ENCODE results near the gene RAD51AP2. TPM values are rescaled to one million over a fixed set of nuclear protein-coding genes. Genes with fewer than 3 reads are reported as not detected.
A peak's percentile ranks its signal among the peaks of the same experiment; 100 is the strongest.

RAD51AP2 gene
- total and polyA plus RNA-seq, 10 donors = not detected

GRCh38 chr2:17543131-17543660 lies 25.0 kb upstream of the RAD51AP2 start:
- H3K4me1 ChIP-seq = peaks cover 5 to 32% (median 27%) of the 10 kb centered on the region in 6 donors
- TF ChIP-seq POLR2AphosphoS5 (IDR thresholded peaks at IDR 0.05) = no peak
- TF ChIP-seq CTCF (IDR thresholded peaks at IDR 0.05 in 8 of 11, conservative IDR thresholded peaks at IDR 0.05 in 3 of 11) = no peak
- TF ChIP-seq POLR2A (IDR thresholded peaks at IDR 0.05) = no peak
- intact Hi-C loops (cut with DNase I; ENCODE audit: low total_unique reads) = no loop called here
- H3K4me3 ChIP-seq = no peak overlapping the region
- 39 to 55% (median 45%) methylated on average over 6 of the region's 6 CpGs for WGBS, 5 donors
- no peak overlapping the region for H3K27ac ChIP-seq
- peaks cover 0 to 90% (median 46%) of the 10 kb centered on the region in 7 donors for H3K27me3 ChIP-seq (replicated peaks in 1 of 7)
- no peak for DNase-seq
- H3K9me3 ChIP-seq = no peaks in the 10 kb centered on the region
- no peaks in the 10 kb centered on the region for H3K36me3 ChIP-seq

- Histone ChIP-seq H3K27ac (no peak overlapping the region), H3K4me1 (peaks cover 5 to 32% (median 29%) of the 10 kb centered on the region in 6 donors), H3K4me3 (no peak overlapping the region), H3K9me3 (no peaks in the 10 kb centered on the region), H3K27me3 (replicated peaks in 1 of 7) (peaks cover 0 to 94% (median 53%) of the 10 kb centered on the region in 7 donors), H3K36me3 (no peaks in the 10 kb centered on the region)
- intact Hi-C loops (cut with DNase I; ENCODE audit: low total_unique reads) = no loop called here
- DNase-seq = no peak
- TF ChIP-seq POLR2AphosphoS5 (IDR thresholded peaks at IDR 0.05) = no peak
- no peak for TF ChIP-seq CTCF (IDR thresholded peaks at IDR 0.05 in 8 of 11, conservative IDR thresholded peaks at IDR 0.05 in 3 of 11)
- no peak for TF ChIP-seq POLR2A (IDR thresholded peaks at IDR 0.05)
- 70 to 90% (median 83%) methylated on average over 2 of the region's 2 CpGs for WGBS, 5 donors
These were observed 24.2 kb upstream of the RAD51AP2 start for GRCh38 chr2:17542471-17542870.

- intact Hi-C loops (cut with DNase I; ENCODE audit: low total_unique reads) = no loop called here
- Histone ChIP-seq H3K27me3 (replicated peaks in 1 of 7) (peaks cover 0 to 94% (median 60%) of the 10 kb centered on the region in 7 donors), H3K27ac (no peak overlapping the region), H3K36me3 (no peaks in the 10 kb centered on the region), H3K9me3 (no peaks in the 10 kb centered on the region), H3K4me1 (peaks cover 5 to 32% (median 29%) of the 10 kb centered on the region in 6 donors), H3K4me3 (no peak overlapping the region)
- no peak for DNase-seq
- TF ChIP-seq POLR2AphosphoS5 (IDR thresholded peaks at IDR 0.05) (no peak), POLR2A (IDR thresholded peaks at IDR 0.05) (no peak), CTCF (IDR thresholded peaks at IDR 0.05 in 8 of 11, conservative IDR thresholded peaks at IDR 0.05 in 3 of 11) (no peak)
- WGBS, 5 donors = 8 to 13% (median 10%) methylated on average over 12 of the region's 12 CpGs
These were observed 23.3 kb upstream of the RAD51AP2 start for GRCh38 chr2:17541531-17541950.

- Histone ChIP-seq H3K4me1 (peaks cover 5 to 32% (median 29%) of the 10 kb centered on the region in 6 donors), H3K9me3 (no peaks in the 10 kb centered on the region), H3K27me3 (replicated peaks in 1 of 7) (peaks cover 0 to 98% (median 60%) of the 10 kb centered on the region in 7 donors), H3K4me3 (peak overlapping the region in 7 of 8 donors; percentile 26 to 63 (median 38)), H3K36me3 (no peaks in the 10 kb centered on the region), H3K27ac (no peak overlapping the region)
- no peak for DNase-seq
- intact Hi-C loops (cut with DNase I; ENCODE audit: low total_unique reads) = no loop called here
- TF ChIP-seq POLR2AphosphoS5 (IDR thresholded peaks at IDR 0.05) (no peak), CTCF (IDR thresholded peaks at IDR 0.05 in 8 of 11, conservative IDR thresholded peaks at IDR 0.05 in 3 of 11) (no peak), POLR2A (IDR thresholded peaks at IDR 0.05) (no peak)
- WGBS, 5 donors = 4 to 7% (median 6%) methylated on average over 21 of the region's 21 CpGs
These were observed 22.7 kb upstream of the RAD51AP2 start for GRCh38 chr2:17540813-17541530.
